ENCODE measurements around the gene SGCA. TPM values are rescaled to one million over a fixed set of nuclear protein-coding genes. Genes with fewer than 3 reads are reported as not detected.

SGCA gene
- polyA plus RNA-seq, 1 donor (not counting 4 experiments of a cell fraction or from before 2014, with no cell fraction given): not detected

DNA sequence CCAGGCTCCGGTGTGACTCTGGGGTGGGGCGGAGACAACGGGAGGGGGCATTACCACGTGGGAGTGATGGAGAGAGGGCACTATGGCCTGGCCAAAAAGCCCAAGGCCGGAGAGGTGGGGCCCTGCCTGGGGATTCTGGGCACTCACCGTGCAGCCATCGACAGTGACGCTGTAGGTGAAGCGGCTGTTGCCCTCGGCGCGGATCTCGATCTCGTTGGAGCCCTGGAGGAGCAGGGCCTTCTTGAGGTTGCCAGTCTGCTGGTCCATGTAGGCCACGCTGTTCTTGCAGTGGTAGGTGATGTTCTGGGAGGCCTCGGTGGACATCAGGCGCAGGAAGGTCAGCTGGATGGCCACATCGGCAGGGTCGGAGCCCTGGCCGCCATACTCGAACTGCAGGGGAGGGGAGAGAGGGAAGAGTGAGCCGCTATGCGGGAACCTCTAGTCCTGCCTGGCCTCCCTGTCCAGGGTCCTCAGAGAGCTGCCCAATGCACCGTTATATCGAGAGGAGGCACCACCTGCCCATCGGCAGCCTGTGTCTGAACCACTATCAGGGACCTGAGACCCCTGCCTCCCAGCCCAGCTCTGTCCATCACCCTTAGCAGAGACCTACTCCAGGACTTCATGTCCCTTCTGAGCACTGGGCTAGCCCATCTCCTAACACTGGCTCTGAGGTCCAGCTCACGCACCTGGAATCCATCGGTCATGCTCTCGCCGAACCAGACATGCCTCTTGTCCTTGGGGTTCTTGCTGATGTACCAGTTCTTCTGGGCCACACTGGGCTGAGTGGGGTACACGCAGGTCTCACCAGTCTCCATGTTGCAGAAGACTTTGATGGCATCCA, 20.0 kb downstream of the SGCA start:
- H4K20me1 ChIP-seq (ENCODE audit: control insufficient read depth, extremely low read depth, insufficient read depth, low read length): no peaks in the 10 kb centered on the region

DNA sequence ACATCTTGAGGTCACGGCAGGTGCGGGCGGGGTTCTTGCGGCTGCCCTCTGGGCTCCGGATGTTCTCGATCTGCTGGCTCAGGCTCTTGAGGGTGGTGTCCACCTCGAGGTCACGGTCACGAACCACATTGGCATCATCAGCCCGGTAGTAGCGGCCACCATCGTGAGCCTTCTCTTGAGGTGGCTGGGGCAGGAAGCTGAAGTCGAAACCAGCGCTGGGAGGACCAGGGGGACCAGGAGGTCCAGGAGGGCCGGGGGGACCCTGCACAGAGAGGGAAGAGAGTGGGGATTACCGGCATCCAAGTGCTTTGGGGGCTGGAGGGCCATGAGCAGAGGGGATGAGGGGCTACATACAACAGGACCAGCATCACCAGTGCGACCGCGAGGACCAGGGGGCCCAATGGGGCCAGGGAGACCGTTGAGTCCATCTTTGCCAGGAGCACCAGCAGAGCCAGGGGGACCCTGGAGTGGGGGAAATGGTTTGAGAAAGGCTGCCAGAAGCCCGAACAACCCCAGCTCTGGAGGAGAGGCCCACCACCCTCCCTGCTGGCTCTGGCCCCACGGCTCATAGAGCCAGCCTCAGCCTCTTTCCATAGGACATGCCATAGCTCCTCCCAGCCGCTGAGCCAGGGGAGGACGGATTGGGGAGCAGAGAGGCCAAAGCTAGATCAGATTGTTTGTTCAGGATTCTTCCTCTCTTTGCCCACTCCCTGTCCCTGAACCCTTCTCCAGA, 21.0 kb downstream of the SGCA start:
- Histone ChIP-seq H3K9me1 (ENCODE audit: control insufficient read depth, extremely low read depth, insufficient read depth, low read length) (no peaks in the 10 kb centered on the region), H2AFZ (ENCODE audit: control insufficient read depth, low read length) (no peak overlapping the region), H3K9me3 (ENCODE audit: control insufficient read depth, low read depth, low read length) (no peaks in the 10 kb centered on the region), H3K27me3 (ENCODE audit: control insufficient read depth, extremely low read depth, insufficient read depth, low read length) (no peaks in the 10 kb centered on the region), H3K9ac (ENCODE audit: control insufficient read depth, extremely low read depth, insufficient read depth, low read length) (no peak overlapping the region), H4K20me1 (ENCODE audit: control insufficient read depth, extremely low read depth, insufficient read depth, low read length) (no peaks in the 10 kb centered on the region), H3K4me1 (ENCODE audit: control insufficient read depth, extremely low read depth, insufficient read depth, low read length) (peaks cover 21% of the 10 kb centered on the region), H3K27ac (ENCODE audit: control insufficient read depth, insufficient read depth, low read length) (no peak overlapping the region), H3K4me3 (ENCODE audit: control insufficient read depth in 2 of 3, extremely low read depth in 1 of 3, insufficient read depth in 2 of 3, low read depth in 1 of 3, low read length in 3 of 3) (no peak overlapping the region), H3K36me3 (ENCODE audit: control insufficient read depth in 2 of 2, extremely low read depth in 1 of 2, insufficient read depth in 2 of 2, low read length in 2 of 2) (peaks cover 0 to 6% of the 10 kb centered on the region in 2 experiments), H3K4me2 (ENCODE audit: control insufficient read depth, extremely low read depth, insufficient read depth, low read depth, low read length) (no peak overlapping the region), H3K79me2 (ENCODE audit: control insufficient read depth, insufficient read depth, low read length) (no peaks in the 10 kb centered on the region)
- dilution Hi-C loops (cut with MboI; ENCODE audit: extremely low pct_ligation_motif_present, low sequenced_read_pairs): no loop called here
- TF ChIP-seq, protein P1, sequence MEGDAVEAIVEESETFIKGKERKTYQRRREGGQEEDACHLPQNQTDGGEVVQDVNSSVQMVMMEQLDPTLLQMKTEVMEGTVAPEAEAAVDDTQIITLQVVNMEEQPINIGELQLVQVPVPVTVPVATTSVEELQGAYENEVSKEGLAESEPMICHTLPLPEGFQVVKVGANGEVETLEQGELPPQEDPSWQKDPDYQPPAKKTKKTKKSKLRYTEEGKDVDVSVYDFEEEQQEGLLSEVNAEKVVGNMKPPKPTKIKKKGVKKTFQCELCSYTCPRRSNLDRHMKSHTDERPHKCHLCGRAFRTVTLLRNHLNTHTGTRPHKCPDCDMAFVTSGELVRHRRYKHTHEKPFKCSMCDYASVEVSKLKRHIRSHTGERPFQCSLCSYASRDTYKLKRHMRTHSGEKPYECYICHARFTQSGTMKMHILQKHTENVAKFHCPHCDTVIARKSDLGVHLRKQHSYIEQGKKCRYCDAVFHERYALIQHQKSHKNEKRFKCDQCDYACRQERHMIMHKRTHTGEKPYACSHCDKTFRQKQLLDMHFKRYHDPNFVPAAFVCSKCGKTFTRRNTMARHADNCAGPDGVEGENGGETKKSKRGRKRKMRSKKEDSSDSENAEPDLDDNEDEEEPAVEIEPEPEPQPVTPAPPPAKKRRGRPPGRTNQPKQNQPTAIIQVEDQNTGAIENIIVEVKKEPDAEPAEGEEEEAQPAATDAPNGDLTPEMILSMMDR (optimal IDR thresholded peaks at IDR 0.05 in 1 of 3, IDR thresholded peaks at IDR 0.05 in 1 of 3, conservative IDR thresholded peaks at IDR 0.05 in 1 of 3; ENCODE audit: extremely low read depth in 1 of 3, insufficient read depth in 2 of 3, low read length in 3 of 3): no peak
- TF ChIP-seq EZH2 (IDR thresholded peaks at IDR 0.05; ENCODE audit: low read length): no peak
- no peak for DNase-seq (ENCODE audit: low read depth, low spot score)
- FAIRE-seq: no peak

More for the DNA sequence above, 20.0 kb downstream of the SGCA start:
- DNase-seq (ENCODE audit: low read depth, low spot score) (no peak), FAIRE-seq (no peak)
- Histone ChIP-seq H3K27ac (ENCODE audit: control insufficient read depth, insufficient read depth, low read length) (no peak overlapping the region), H3K9me1 (ENCODE audit: control insufficient read depth, extremely low read depth, insufficient read depth, low read length) (no peaks in the 10 kb centered on the region), H3K4me3 (ENCODE audit: control insufficient read depth in 2 of 3, extremely low read depth in 1 of 3, insufficient read depth in 2 of 3, low read depth in 1 of 3, low read length in 3 of 3) (no peak overlapping the region), H3K9me3 (ENCODE audit: control insufficient read depth, low read depth, low read length) (no peaks in the 10 kb centered on the region), H3K79me2 (ENCODE audit: control insufficient read depth, insufficient read depth, low read length) (no peaks in the 10 kb centered on the region), H3K4me1 (ENCODE audit: control insufficient read depth, extremely low read depth, insufficient read depth, low read length) (peaks cover 29% of the 10 kb centered on the region), H3K9ac (ENCODE audit: control insufficient read depth, extremely low read depth, insufficient read depth, low read length) (no peak overlapping the region), H3K36me3 (ENCODE audit: control insufficient read depth in 2 of 2, extremely low read depth in 1 of 2, insufficient read depth in 2 of 2, low read length in 2 of 2) (peaks cover 0 to 4% of the 10 kb centered on the region in 2 experiments), H2AFZ (ENCODE audit: control insufficient read depth, low read length) (no peak overlapping the region), H3K4me2 (ENCODE audit: control insufficient read depth, extremely low read depth, insufficient read depth, low read depth, low read length) (no peak overlapping the region), H3K27me3 (ENCODE audit: control insufficient read depth, extremely low read depth, insufficient read depth, low read length) (no peaks in the 10 kb centered on the region)
- TF ChIP-seq EZH2 (IDR thresholded peaks at IDR 0.05; ENCODE audit: low read length): no peak
- TF ChIP-seq, protein P1 (optimal IDR thresholded peaks at IDR 0.05 in 1 of 3, IDR thresholded peaks at IDR 0.05 in 1 of 3, conservative IDR thresholded peaks at IDR 0.05 in 1 of 3; ENCODE audit: extremely low read depth in 1 of 3, insufficient read depth in 2 of 3, low read length in 3 of 3): no peak
- dilution Hi-C loops (cut with MboI; ENCODE audit: extremely low pct_ligation_motif_present, low sequenced_read_pairs): no loop called here

Measured in keratinocyte (primary cell).